Myocyte (in vitro differentiated cells): ENCODE results near the gene H3-3A. TPM values are rescaled to one million over a fixed set of nuclear protein-coding genes. Genes with fewer than 3 reads are reported as not detected.

Experiments
- DNase-seq: peaks from one replicate; pipeline ENCODE4 v3.0.0-alpha.2; 2012; ENCODE audit warnings: low read depth
- total RNA-seq: library from RNA; depleted of rRNA; stranded (reverse); fragments of >200 nt; gene quantifications from 2 replicates; pipeline ENCODE4 v1.2.3, GENCODE V29; 2014

The H3-3A gene
- total RNA-seq, 1 donor from 2014 or later = 318 TPM

GRCh38 chr1:226052061-226052460, 10.5 kb upstream of the H3-3A start:
- DNase-seq = no peak

DNA sequence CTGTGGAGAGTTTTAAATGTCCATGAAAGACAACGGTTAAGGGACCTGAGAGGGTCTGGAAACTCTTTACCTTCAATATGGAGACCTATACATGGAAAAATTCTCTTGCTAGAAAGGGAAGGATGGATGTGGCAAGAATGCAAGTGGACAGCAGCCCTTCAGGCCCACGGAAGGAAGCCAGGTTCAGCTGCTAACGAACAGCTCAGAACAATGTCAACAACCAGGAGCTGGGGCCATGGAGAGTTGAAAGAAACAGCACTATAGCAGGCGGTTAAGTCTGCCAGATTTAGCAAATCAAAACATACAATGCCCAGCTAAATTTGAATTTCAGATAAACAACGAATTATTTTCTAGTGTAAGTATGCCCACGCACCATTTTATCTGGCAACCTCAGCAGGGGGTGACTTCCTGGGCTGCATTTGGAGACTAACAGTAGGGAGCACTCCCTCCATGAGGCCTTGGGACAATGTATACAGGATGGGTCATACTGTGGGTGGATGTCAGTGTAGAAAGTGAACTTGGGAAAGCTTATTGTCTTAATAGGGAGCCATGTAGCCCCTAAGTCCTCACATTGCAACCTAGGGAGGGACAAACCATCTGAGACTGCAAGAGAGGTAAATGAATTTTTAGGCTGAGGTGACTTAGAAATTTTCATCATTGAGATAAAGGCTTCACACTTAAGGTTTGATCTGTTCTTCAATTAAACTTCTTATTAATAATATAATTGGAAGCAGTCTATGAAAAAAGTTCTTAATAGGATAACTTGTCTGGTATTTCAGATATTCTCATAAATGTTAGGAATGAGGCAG, 7.8 kb upstream of the H3-3A start:
- DNase-seq = no peak

DNA sequence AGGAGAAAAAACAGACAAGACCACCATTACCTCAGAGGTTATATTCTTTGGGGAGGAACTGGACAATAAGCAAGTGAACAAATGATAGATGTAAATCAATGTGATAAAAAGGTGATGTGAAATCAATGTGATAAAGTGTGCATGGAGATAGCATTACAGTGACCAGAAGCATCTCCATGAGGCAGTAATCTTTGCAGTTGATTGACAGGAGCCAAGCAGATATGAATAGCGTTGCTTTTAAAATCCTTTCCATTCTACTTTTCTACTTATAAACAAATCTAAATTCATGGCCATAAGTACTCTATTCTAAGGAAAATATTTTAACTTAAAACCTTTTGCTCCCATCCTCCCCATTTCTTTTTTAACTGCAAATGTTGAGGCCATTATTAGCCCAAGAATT, 2.8 kb upstream of the H3-3A start:
- no peak for DNase-seq

DNA sequence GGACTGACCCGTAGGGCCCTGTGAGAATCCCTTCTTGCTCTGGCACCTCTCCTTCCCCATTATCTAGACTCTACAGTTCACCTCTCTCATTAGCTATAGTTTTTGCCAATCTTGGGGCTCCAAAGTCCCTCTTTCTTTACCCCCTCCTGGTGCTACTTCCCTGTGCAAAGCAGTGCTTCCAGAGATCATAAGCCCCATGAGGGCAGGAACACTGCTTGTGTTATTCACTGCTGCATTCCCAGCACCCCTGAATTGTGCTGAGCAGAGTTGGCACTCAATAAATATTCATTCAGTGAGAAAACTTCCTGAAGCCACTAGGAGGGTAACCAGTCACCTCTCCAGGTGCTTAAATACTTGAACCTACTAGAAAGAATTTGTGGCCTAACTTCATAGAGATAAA, 2.1 kb upstream of the H3-3A start:
- DNase-seq = no peak

DNA sequence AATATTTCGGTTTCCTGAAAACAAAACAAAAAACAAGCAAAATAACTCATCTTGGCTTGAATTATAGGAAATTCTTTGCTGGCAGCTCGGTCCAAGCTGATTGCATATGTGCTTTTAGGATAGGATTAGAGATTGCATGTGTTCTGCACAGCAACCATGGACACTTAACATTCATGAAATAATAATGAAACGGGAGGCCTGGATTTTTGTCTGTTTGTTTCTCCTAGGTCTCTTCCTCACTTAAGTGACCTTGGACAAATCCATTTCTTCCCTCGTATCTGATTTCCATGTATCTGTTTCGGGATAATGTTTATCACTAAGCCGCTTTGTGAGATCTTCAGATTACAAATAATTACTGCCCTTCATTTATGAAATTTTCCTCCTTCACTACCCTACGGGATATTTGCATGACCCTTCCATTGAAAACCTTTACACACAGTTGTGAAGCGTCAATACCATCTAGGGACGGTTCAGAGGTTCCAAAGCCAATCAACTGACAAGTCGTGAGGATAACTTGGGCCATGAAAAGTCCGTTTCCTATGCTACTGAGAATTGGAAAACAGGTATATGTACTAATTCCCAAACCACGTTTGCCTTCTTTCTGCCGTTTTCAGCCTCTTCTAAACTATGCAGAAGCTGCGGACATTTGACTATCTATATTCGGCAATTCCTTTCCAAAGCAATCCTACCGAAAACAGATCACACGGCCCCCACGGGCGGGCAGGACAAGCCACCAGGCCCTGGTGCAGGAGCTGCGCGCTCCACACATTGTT, 1.3 kb upstream of the H3-3A start:
- DNase-seq = no peak

GRCh38 chr1:226061841-226062557, 517 bp upstream of the H3-3A start:
- DNase-seq = peak; percentile 82

DNA sequence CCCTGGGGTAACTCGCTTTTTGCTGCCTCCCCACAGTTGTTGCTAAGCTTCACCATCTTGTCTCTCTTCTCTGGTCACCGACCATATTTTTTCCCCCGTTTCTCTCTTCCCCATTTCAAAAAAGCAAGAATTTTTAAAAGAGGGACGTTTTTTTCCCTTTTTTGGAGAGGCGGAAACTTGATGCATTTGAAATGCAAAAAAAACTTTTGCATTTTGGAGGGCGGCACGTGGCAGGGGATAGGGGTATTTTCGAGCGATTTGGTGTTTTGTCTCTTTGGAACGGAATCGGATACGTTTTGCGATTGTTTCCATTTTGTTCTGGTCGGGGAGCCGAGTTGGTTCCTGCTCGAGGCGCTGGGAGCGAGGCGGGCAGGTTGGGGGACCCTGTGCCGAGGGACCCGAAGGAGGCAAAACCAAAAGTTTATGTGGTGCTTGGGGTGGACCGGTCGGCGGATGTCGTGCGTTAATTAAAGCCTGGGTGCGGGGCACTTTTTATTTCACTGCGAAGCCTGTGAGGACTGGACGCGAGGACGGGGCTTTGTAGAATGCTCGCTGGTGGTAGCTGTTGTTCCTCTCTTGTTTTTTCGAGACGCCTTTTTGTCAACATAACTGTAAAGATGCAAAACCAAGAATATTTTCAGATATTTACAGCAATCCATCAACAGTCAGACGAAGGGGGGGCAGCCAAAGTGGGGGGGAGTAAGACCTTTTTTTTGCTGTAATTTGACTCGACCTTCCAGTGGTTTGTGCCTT, 884 bp downstream of the H3-3A start:
- peak; percentile 64 for DNase-seq

- peak; percentile 28 for DNase-seq
Observed at GRCh38 chr1:226063977-226064815, 1.7 kb downstream of the H3-3A start.

GRCh38 chr1:226064816-226065248, 2.3 kb downstream of the H3-3A start:
- peak; percentile 67 for DNase-seq

- no peak for DNase-seq
Observed at GRCh38 chr1:226066415-226067078, 4.0 kb downstream of the H3-3A start.

DNA sequence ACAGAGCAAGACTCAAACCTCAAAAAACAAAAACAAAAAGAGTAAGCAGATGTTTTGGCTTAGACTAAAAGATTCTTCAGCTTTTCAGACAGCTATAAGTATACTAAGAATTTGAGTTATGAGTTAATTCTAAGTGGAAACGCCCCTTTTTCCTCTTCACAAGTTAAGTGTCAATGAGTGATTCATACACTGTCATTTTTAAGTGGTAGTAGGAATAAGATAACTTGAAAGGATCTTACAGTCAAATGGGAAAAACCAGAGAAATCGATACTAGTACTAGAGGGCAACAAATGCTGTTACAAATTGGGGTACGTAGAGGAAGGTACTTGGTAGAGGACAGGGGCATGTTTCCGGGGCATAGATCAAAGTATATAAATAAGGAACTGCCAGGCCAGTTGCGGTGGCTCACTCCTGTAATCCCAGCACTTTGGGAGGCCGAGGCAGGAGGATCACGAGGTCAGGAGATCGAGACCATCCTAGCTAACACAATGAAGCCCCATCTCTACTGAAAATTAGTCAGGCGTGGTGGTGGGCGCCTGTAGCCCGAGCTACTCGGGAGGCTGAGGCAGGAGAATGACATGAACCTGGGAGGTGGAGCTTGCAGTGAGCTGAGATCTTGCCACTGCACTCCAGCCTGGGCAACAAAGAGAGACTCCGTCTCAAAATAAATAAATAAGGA, 7.4 kb downstream of the H3-3A start:
- DNase-seq = no peak

DNA sequence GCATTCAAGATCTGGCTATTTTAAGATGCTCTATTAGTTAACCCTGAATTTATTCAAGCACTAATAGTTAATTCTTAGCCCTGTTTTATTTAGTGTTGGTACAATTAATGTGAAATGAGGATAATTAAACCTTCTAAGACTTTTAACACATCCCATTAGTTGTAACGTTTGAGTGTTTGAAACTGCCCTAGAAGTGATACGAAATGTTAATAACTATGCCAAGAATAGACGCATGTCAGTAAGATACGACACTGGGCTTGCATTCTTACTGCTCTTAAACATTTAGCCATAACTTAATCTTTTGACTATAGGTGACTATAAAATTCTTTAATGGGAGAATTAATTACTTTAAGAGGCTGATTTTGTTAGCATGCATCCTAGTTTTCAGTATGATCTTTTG, 9.8 kb downstream of the H3-3A start:
- no peak for DNase-seq

DNA sequence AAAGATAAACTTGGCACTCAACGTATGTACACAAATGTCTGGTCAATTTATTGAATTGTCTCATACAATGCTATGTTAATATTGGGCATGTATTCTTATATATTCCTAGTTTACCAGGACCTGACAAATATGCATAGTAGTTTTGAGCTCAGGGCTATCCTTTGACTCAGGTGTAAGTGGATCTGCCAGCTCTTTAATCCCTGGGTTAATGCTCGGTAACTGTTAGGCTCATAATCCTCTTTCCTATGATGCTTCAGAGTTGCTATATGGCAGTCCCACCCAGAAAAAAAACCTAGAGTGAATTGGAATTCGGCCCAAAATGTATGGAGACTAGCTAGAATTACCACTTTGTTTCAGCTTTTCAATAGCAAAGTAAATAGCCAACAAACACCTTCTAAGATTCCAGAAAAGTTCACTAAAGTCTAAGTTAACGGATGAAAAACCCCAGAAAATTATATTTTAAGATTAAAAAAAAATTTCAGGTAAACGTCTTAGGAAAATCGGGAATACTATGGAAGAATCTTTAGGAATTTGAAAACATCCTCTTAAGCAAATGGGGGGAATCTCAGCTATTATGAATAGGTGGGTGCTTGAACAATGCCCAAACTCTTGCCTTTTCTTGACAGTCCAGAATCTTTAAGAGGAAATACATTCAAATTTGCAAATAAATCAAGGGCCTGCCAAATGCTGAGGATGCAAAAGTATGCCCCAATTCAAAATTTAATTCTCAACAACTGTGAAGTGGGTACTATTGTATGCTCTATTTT, 10.9 kb downstream of the H3-3A start:
- no peak for DNase-seq

DNA sequence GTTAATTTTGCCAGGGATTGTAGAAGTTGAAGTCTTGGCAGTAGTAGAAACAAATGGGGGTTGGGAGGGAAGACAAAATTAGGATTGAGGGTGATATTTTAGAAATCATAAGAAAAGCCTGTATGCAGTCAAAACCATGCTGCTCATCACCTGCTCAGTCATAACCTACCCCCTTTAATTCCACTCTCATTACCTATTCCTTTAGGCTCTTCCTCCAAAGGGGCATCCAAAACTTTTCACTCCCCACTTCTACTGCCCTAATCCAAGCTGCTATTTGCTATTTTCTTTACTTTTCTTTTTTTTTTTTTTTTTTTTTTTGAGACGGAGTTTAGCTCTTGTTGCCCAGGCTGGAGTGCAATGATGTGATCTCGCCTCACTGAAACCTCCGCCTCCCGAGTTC, 11.5 kb downstream of the H3-3A start:
- DNase-seq = no peak

DNA sequence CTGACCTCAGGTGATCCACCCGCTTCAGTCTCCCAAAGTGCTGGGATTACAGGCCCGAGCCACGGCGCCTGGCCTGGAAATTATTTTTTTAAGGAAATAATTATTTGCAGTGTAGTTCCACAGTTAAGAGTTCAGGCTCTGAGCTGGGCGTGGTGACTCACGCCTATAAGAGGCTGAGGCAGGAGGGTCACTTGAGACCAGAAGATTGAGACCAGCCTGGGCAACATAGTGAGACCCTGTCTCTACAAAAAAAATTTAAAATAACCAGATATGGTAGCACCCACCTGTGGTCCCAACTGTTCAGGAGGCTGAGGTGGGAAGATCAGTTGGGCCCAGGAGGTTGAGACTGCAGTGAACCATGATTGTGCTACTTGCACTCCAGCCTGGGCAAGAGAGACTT, 13.9 kb downstream of the H3-3A start:
- no peak for DNase-seq

GRCh38 chr1:226078374-226078773, 15.9 kb downstream of the H3-3A start:
- peak; percentile 5 for DNase-seq

DNA sequence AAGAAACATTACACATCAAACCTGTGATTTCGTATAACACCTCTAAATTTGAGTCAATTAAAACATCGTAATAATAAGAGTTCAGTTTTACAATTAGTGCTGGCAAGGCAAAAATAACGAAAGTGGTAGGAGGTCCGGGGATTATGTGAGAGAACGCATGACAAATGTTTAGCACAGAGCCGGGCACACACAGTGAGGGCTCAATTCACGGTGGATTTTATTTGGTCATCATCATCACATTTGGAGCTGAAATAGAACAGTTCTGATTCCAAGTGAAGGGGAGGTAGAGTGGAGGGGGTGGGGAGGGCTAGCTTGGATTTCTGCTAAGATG, 20.0 kb downstream of the H3-3A start:
- no peak for DNase-seq

GRCh38 chr1:226082959-226083301, 20.4 kb downstream of the H3-3A start:
- peak; percentile 61 for DNase-seq
